Upper lobe of right lung (tissue), 1 donor: ENCODE results near the gene DNAJC15. TPM values are rescaled to one million over a fixed set of nuclear protein-coding genes. Genes with fewer than 3 reads are reported as not detected.

Experiments
- ATAC-seq: fragments of 200-7000 bp; cut with Tn5 transposase; one replicate; pipeline ENCODE4 v1.9.1; 2020; ENCODE audit warnings: mild to moderate bottlenecking, moderate library complexity
- DNase-seq: peaks from one replicate; pipeline ENCODE4 v3.0.0-alpha.2; 2020
- H3K27ac ChIP-seq: fragments of 200-600 bp; one replicate; pipeline ENCODE4 v1.8.0; 2022
- H3K27me3 ChIP-seq: fragments of 200-600 bp; one replicate; pipeline ENCODE4 v1.8.0; 2022; ENCODE audit warnings: mild to moderate bottlenecking
- H3K36me3 ChIP-seq: fragments of 200-600 bp; one replicate; pipeline ENCODE4 v1.8.0; 2022
- H3K4me1 ChIP-seq: fragments of 200-600 bp; one replicate; pipeline ENCODE4 v1.8.0; 2022
- H3K4me3 ChIP-seq: fragments of 200-600 bp; one replicate; pipeline ENCODE4 v1.8.0; 2022; ENCODE audit warnings: mild to moderate bottlenecking
- H3K9me3 ChIP-seq: fragments of 200-600 bp; one replicate; pipeline ENCODE4 v1.8.0; 2022
- intact Hi-C: fragments of 100-400 bp; cut with DNase I; formaldehyde crosslinking; loops from one replicate; pipeline ENCODE4 v1.11.0; 2022
- total RNA-seq: library from RNA; stranded (reverse); fragmentation: NEBNext Ultra II Directional; extraction: Animal tissue kit (Norgen Biotek cat#: 25700); gene quantifications from one replicate; pipeline ENCODE4 v1.2.1, GENCODE V29; 2021
- TF ChIP-seq, protein P1 (sequence below): fragments of 200-600 bp; IDR thresholded peaks from one replicate; pipeline ENCODE4 v1.8.0; 2022; ENCODE audit warnings: antibody characterized with exemption
- donor health status: DM: no; HTN: yes; CAD: no; lungs with severe emphysema.

Gene DNAJC15
- total RNA-seq, 1 donor from 2014 or later: 15.1 TPM

DNA sequence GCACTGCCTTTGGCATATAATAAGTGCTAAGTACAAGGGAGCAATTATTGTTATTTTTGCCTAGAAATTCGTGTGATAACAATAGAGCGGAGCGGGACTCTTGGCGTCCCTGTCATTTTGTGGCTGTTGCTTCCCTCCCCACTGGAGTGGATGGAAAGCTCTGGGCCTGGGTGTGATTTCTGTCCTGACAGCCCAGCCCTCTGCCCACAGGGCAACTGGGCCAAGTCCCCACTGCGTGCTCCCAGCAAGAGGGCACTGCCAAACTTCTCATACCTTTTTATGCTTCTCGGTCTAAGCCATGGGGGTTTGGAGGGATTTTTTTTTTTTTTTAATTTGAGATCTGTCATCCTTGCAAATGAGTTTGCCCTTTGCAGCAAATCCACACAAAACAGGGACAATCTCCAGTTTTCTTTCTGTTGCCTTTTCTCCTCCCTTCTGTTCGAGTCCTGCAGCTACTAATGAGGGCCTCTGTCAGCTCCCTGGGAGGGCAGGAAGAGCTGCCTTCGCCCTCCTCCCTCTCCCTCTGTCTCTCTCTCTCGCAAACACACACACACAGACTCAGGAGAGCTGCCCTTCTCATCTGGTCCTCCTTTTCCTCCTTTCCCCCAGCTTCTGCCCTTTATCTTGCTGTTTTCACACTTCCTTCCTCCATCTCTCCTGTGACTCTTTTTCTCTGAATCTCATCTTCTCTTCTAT, 103.9 kb downstream of the DNAJC15 start:
- no peaks in the 10 kb centered on the region for H3K36me3 ChIP-seq
- intact Hi-C loops: no loop called here
- no peak for ATAC-seq
- H3K4me1 ChIP-seq: no peaks in the 10 kb centered on the region
- H3K27ac ChIP-seq: no peak overlapping the region
- TF ChIP-seq, protein P1, sequence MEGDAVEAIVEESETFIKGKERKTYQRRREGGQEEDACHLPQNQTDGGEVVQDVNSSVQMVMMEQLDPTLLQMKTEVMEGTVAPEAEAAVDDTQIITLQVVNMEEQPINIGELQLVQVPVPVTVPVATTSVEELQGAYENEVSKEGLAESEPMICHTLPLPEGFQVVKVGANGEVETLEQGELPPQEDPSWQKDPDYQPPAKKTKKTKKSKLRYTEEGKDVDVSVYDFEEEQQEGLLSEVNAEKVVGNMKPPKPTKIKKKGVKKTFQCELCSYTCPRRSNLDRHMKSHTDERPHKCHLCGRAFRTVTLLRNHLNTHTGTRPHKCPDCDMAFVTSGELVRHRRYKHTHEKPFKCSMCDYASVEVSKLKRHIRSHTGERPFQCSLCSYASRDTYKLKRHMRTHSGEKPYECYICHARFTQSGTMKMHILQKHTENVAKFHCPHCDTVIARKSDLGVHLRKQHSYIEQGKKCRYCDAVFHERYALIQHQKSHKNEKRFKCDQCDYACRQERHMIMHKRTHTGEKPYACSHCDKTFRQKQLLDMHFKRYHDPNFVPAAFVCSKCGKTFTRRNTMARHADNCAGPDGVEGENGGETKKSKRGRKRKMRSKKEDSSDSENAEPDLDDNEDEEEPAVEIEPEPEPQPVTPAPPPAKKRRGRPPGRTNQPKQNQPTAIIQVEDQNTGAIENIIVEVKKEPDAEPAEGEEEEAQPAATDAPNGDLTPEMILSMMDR: no peak
- H3K27me3 ChIP-seq: peaks cover 6% of the 10 kb centered on the region
- H3K9me3 ChIP-seq: no peaks in the 10 kb centered on the region
- no peak overlapping the region for H3K4me3 ChIP-seq
- DNase-seq: no peak

DNA sequence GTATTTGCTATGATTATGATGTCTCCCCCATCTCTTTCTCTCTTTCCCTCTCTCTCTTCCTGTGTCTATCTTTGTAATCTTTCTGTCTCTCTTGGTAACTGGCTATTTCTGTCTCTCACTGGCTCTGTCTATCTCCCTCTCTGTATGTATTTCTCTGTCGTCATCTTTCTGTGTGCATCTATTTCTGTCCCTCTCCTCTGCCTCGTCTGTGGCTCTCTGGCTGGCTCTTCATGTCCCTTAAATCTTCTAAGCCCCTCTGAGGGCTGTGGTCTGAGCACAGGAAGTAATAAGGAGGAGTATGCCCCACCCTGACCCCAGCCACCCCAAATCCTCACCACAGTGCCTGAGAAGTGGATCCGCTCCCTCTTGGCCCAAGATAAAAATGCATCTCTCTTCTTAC, 104.4 kb downstream of the DNAJC15 start:
- intact Hi-C loops: no loop called here
- H3K27ac ChIP-seq: no peak overlapping the region
- no peaks in the 10 kb centered on the region for H3K9me3 ChIP-seq
- TF ChIP-seq, protein P1: no peak
- H3K4me1 ChIP-seq: no peaks in the 10 kb centered on the region
- H3K27me3 ChIP-seq: peaks cover 6% of the 10 kb centered on the region
- no peak overlapping the region for H3K4me3 ChIP-seq
- H3K36me3 ChIP-seq: no peaks in the 10 kb centered on the region
- DNase-seq (no peak), ATAC-seq (no peak)

DNA sequence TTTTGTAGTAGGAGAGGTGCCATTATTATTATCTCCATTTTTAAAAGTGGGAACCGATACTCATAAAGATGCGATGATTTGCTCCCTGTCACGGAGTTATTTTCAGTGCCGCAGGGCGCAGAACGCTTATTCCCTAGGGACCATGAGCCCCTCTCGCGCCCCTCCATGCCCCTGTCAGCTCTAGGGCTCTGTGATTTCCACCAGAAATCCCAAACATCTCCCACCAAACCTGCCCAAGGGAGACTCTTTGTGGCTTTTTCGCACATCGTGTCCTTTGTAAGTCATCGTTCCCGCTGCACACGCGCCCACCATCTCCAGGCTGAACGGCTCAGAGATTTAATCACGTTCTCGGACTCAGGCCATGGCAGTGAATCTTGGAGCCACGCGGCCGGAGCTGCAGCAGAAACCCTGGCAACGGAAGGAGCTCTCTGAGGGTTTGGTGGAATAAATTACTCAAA, 105.1 kb downstream of the DNAJC15 start:
- ATAC-seq: no peak
- H3K9me3 ChIP-seq: no peaks in the 10 kb centered on the region
- H3K27ac ChIP-seq: no peak overlapping the region
- no peak for DNase-seq
- H3K4me1 ChIP-seq: no peaks in the 10 kb centered on the region
- peak overlapping the region; percentile 19 for H3K4me3 ChIP-seq
- intact Hi-C loops: no loop called here
- TF ChIP-seq, protein P1: no peak
- H3K27me3 ChIP-seq: peaks cover 6% of the 10 kb centered on the region
- H3K36me3 ChIP-seq: no peaks in the 10 kb centered on the region

DNA sequence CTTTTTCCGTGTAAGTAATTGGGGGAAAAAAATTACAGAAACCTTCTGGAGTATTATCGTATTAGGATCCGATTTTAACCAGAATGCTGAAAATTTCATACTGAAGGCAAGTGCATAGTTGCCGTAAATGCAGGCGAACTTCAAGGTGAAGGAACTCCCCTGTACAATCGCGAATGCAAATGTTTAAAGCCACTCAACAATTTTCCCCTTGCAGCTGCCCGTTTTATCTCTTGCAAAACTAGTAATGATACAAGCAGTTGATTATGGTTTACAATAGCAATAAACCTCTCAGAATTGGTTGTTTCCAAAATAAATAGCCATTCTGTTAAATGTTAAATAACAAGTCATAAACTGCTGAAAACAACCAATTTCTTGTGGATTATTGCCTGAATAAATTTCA, 105.7 kb downstream of the DNAJC15 start:
- DNase-seq (no peak), ATAC-seq (no peak)
- no peak overlapping the region for H3K27ac ChIP-seq
- TF ChIP-seq, protein P1: no peak
- H3K9me3 ChIP-seq: no peaks in the 10 kb centered on the region
- no peaks in the 10 kb centered on the region for H3K4me1 ChIP-seq
- H3K36me3 ChIP-seq: no peaks in the 10 kb centered on the region
- peaks cover 6% of the 10 kb centered on the region for H3K27me3 ChIP-seq
- no peak overlapping the region for H3K4me3 ChIP-seq
- intact Hi-C loops: no loop called here

DNA sequence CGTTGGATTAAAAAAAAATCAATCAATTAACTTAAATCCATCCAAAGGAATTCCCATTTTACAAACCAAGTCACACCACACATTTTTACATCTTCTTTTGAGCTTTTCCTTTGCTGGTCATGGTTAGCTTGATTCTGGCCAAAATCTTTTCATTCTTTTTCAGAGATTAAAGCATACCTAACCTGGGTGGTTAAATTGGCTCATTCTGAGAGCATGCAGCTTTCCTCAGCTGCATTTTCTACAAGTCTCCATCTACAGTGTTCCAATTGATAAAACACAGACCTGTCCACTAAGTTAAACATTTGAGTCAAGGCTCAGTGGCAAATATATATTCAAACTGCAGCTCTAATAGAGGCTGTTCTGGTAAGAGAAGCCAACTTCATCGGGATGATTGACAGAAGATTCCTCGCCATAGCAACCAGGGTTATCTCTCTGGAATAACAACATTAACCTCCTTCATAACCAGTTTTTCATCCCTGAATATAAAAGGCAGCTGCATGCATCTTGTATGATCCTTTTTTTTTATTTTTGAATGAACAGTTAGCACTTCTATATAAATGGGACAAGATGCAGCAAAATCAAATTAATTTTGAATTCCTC, 106.2 kb downstream of the DNAJC15 start:
- TF ChIP-seq, protein P1: no peak
- ATAC-seq: no peak
- Histone ChIP-seq H3K27ac (no peak overlapping the region), H3K9me3 (no peaks in the 10 kb centered on the region), H3K4me3 (no peak overlapping the region), H3K27me3 (peaks cover 6% of the 10 kb centered on the region), H3K4me1 (no peaks in the 10 kb centered on the region), H3K36me3 (no peaks in the 10 kb centered on the region)
- no peak for DNase-seq
- intact Hi-C loops: no loop called here
